Vagina (tissue), 2 donors: ENCODE data around the gene OSGEPL1. TPM values are rescaled to one million over a fixed set of nuclear protein-coding genes. Genes with fewer than 3 reads are reported as not detected.
"Not testable (repeated sequence)": the region's sequence is repeated elsewhere in the genome, so short reads cannot be mapped to it uniquely, and the experiment has no call there.

Experiments
- DNase-seq, 2 donors: peaks; one replicate each; pipeline ENCODE4 v3.0.0-alpha.2; 2017; ENCODE audit errors: extremely low spot score in 2 of 2
- H3K27ac ChIP-seq: fragments of 200-600 bp; sonication (generic); one replicate; pipeline ENCODE4 v1.5.1; 2019
- H3K27me3 ChIP-seq: fragments of 200-600 bp; sonication (generic); one replicate; pipeline ENCODE4 v1.5.1; 2019
- H3K36me3 ChIP-seq, 2 donors: fragments of 200-600 bp; sonication (generic); one replicate each; pipeline ENCODE4 v1.5.1; 2017 to 2019
- H3K4me1 ChIP-seq: fragments of 200-600 bp; sonication (generic); one replicate; pipeline ENCODE4 v1.5.1; 2019
- H3K4me3 ChIP-seq, 2 donors: fragments of 200-600 bp; sonication (generic); 1 replicate in 1 of 2; 2 replicates in 1 of 2; pipeline ENCODE4 v1.5.1; 2016 to 2019
- H3K9me3 ChIP-seq: fragments of 200-600 bp; sonication (generic); one replicate; pipeline ENCODE4 v1.5.1; 2019
- POLR2A ChIP-seq, 2 donors: fragments of 450-650 bp; IDR thresholded peaks; one replicate each; pipeline ENCODE4 v1.6.1; 2017; ENCODE audit warnings: antibody characterized with exemption in 2 of 2, mild to moderate bottlenecking in 2 of 2, moderate library complexity in 2 of 2
- POLR2AphosphoS5 ChIP-seq, 2 donors: sonication (generic); formaldehyde crosslinking; IDR thresholded peaks; one replicate each; pipeline ENCODE4 v1.9.0; 2017; ENCODE audit warnings: antibody characterized with exemption in 2 of 2, mild to moderate bottlenecking in 2 of 2, low read depth in 1 of 2; ENCODE audit not compliant: insufficient read depth in 1 of 2
- intact Hi-C: fragments of 100-400 bp; cut with DNase I; formaldehyde crosslinking; loops from one replicate; pipeline ENCODE4 v1.15.1; 2023
- total RNA-seq: library from RNA; depleted of rRNA; stranded (reverse); fragments of >200 nt; gene quantifications from one replicate; pipeline ENCODE4 v1.2.3, GENCODE V29; 2016
- TF ChIP-seq, protein P1 (sequence below), 3 experiments: fragments of 450-650 bp in 2 of 3; fragments of 200-600 bp in 1 of 3; sonication (generic) in 1 of 3; IDR thresholded peaks; one replicate each; pipeline ENCODE4 v1.5.1; 2017 to 2019; ENCODE audit warnings: antibody characterized with exemption in 3 of 3, mild to moderate bottlenecking in 2 of 3, moderate library complexity in 2 of 3

OSGEPL1 gene
- total RNA-seq, 1 donor from 2014 or later, result 8.1 TPM

DNA sequence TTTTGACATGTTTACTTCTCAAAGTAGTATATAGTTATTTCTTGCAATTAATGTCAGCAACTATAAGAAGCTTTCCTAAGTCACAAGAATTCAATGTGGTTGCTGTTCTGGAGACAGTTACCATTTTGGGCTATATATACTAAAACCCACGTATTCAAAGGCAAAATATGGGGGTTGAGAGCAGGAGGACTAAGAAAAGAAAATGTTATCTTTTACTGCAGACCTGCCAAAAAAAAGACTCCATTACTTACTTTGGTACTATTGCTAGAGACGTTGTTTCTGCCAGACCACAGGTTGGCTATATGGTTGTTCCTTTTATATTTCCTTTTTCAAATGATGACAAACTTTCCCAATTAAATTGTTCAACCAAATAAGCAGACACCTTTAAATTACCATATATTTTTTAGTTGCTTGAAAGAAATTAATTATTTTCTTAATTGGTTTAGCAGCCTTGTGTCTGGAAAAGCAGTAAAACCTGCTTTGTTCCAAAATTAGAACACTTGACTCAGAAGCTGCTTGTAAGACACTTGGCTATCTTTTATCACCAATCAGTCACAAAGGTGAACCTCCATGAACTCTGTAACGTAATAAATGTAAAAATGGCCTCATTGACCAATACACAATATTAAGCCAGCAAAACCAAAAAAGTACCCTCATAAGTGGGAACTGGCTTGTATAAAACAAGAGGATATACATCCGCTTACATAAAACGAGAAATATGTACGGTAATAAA is 8.2 kb upstream of the OSGEPL1 start:
- intact Hi-C loops, result no loop called here
- TF ChIP-seq, protein P1, sequence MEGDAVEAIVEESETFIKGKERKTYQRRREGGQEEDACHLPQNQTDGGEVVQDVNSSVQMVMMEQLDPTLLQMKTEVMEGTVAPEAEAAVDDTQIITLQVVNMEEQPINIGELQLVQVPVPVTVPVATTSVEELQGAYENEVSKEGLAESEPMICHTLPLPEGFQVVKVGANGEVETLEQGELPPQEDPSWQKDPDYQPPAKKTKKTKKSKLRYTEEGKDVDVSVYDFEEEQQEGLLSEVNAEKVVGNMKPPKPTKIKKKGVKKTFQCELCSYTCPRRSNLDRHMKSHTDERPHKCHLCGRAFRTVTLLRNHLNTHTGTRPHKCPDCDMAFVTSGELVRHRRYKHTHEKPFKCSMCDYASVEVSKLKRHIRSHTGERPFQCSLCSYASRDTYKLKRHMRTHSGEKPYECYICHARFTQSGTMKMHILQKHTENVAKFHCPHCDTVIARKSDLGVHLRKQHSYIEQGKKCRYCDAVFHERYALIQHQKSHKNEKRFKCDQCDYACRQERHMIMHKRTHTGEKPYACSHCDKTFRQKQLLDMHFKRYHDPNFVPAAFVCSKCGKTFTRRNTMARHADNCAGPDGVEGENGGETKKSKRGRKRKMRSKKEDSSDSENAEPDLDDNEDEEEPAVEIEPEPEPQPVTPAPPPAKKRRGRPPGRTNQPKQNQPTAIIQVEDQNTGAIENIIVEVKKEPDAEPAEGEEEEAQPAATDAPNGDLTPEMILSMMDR (IDR thresholded peaks at IDR 0.05), result no peak
- TF ChIP-seq POLR2A (IDR thresholded peaks at IDR 0.05) (no peak), POLR2AphosphoS5 (IDR thresholded peaks at IDR 0.05; ENCODE audit: insufficient read depth in 1 of 2, low read depth in 1 of 2) (no peak)
- no peak for DNase-seq
- Histone ChIP-seq H3K4me1 (peaks cover 5% of the 10 kb centered on the region), H3K4me3 (no peak overlapping the region), H3K27me3 (no peaks in the 10 kb centered on the region), H3K36me3 (peaks cover 0 to 56% of the 10 kb centered on the region in 2 donors), H3K9me3 (no peaks in the 10 kb centered on the region), H3K27ac (no peak overlapping the region)

DNA sequence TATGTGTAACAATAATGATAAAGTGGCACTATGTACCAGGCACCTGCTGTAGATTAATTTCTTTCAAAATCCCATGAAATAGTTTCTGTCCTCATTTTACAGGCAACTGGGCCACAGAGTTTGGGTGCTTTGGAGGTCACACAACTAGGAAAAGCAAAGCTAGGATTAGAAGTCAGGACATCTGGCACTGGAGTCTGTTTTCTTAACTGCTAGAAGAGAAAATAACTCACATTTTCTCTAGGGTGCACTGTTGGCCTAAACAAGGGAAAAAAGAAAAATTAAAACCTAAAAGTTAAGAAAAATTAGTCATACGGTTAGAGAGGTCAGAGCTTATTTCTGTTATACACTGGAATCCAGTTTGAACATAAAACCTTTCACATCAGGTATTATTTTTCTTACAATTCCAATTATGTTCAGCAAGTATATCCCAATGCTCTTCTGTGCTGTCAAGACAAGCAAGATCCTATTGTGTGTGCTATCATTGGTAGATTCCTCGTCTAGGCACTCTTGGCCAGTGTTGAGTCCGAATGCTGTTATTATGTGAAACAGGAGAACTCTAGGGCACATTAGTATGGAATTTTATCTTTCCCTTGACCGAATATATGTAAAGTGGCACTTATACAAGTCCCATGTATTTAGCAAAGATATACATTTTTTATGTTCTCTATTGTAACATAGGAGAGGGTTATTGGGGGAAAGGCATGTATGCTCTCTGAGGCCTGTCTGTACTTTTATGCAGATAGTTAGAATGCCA is 1.5 kb upstream of the OSGEPL1 start:
- H3K4me3 ChIP-seq, result peak overlapping the region in 1 of 2 donors; percentile 77
- H3K27me3 ChIP-seq, result no peaks in the 10 kb centered on the region
- peaks cover 5% of the 10 kb centered on the region for H3K4me1 ChIP-seq
- DNase-seq, result no peak
- intact Hi-C loops, result no loop called here
- no peaks in the 10 kb centered on the region for H3K9me3 ChIP-seq
- H3K27ac ChIP-seq, result no peak overlapping the region
- TF ChIP-seq POLR2AphosphoS5 (IDR thresholded peaks at IDR 0.05; ENCODE audit: insufficient read depth in 1 of 2, low read depth in 1 of 2) (no peak), POLR2A (IDR thresholded peaks at IDR 0.05) (no peak)
- TF ChIP-seq, protein P1 (IDR thresholded peaks at IDR 0.05), result no peak
- no peaks in the 10 kb centered on the region for H3K36me3 ChIP-seq

DNA sequence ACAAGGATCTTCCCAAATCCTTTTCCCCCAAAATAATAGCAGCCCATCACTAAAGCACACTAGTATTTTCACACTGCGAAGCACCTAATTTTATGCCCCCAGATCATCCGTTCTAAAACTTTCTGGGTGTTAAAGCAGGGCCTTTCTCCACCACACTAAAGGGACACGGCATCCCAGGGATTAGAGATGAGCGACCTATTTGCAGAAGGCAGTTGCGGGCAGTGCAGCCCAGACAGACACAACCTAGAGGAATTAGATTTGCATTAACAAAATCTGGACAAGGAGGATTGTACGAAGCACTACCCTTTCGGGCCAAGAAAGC is 402 bp downstream of the OSGEPL1 start:
- Histone ChIP-seq H3K4me3 (peak overlapping the region; percentile 67 to 77), H3K27ac (peak overlapping the region; percentile 95), H3K27me3 (no peaks in the 10 kb centered on the region), H3K4me1 (peaks cover 5% of the 10 kb centered on the region), H3K36me3 (peaks cover 0 to 5% of the 10 kb centered on the region in 2 donors), H3K9me3 (no peaks in the 10 kb centered on the region)
- peak in 1 of 2 donors; percentile 83 for DNase-seq
- TF ChIP-seq POLR2AphosphoS5 (IDR thresholded peaks at IDR 0.05; ENCODE audit: insufficient read depth in 1 of 2, low read depth in 1 of 2) (no peak), POLR2A (IDR thresholded peaks at IDR 0.05) (no peak)
- TF ChIP-seq, protein P1 (IDR thresholded peaks at IDR 0.05), result no peak
- intact Hi-C loops, result no loop called here

DNA sequence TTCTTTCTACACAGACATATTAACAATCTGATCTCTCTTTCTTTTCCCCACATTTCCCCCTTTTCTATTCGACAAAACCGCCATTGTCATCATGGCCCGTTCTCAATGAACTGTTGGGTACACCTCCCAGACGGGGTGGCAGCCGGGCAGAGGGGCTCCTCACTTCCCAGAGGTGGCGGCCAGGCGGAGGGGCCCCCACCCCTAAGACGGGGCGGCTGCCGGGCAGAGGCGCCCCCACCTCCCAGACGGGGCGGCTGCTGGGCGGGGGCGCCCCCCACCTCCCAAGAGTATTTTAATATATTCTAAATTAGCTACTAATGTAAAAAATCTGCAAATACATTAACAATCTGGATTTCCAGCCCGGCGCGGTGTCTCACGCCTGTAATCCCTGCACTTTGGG is 2.4 kb downstream of the OSGEPL1 start:
- DNase-seq, intact Hi-C loops: not testable (repeated sequence)

DNA sequence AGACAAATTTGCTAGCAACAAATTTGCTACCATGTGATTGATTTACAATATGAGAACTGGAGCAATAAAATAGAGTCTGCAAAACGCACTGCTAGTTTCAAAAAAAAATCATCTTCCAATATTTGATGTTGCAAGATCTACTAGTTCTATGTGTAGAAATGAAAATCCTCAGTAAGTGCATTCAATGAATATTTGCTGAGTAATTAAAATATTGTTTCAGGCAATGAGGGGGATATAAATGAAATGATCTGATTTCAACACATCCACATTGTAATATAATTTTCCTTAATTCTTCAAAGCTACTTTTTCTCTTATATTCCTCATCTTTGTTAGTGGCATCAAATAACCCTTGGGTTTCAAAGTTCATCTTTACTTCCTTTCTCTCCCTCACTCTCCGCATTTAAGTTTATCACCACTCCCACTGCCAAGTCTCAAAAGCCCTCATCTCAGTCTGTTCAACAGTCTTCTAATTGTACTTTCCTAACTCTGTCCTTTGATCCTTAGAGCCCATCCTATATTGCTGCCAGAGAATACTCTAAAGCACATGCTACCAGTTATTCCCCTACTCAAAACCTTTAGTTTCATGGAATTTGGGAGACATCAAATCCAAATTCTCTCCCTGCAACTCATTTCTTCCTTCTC is 6.2 kb downstream of the OSGEPL1 start:
- no peak for DNase-seq
- no peaks in the 10 kb centered on the region for H3K9me3 ChIP-seq
- intact Hi-C loops, result no loop called here

More for the DNA sequence above, 2.4 kb downstream of the OSGEPL1 start:
- H3K27ac ChIP-seq, H3K9me3 ChIP-seq, H3K4me1 ChIP-seq, H3K36me3 ChIP-seq, H3K4me3 ChIP-seq, H3K27me3 ChIP-seq: not testable (repeated sequence)

More for the DNA sequence above, 6.2 kb downstream of the OSGEPL1 start:
- Histone ChIP-seq H3K27ac (no peak overlapping the region), H3K4me3 (no peak overlapping the region), H3K4me1 (no peaks in the 10 kb centered on the region), H3K36me3 (peaks cover 0 to 11% of the 10 kb centered on the region in 2 donors), H3K27me3 (no peaks in the 10 kb centered on the region)
- TF ChIP-seq POLR2AphosphoS5 (IDR thresholded peaks at IDR 0.05; ENCODE audit: insufficient read depth in 1 of 2, low read depth in 1 of 2) (no peak), POLR2A (IDR thresholded peaks at IDR 0.05) (no peak)
- TF ChIP-seq, protein P1 (IDR thresholded peaks at IDR 0.05), result no peak
